HepG2 (cell line): Measurements from ENCODE around the gene CFAP97D1. TPM values are rescaled to one million over a fixed set of nuclear protein-coding genes. Genes with fewer than 3 reads are reported as not detected.

Source experiments
- HNRNPH1 ChIP-seq: fragments of 200-400 bp; formaldehyde crosslinking; optimal IDR thresholded peaks from 2 replicates; pipeline ENCODE3; 2017; ENCODE audit warnings: mild to moderate bottlenecking, low read depth, low read length
- JUND ChIP-seq: sonication (generic); formaldehyde crosslinking; IDR thresholded peaks from 2 replicates; pipeline ENCODE4 v1.8.0; 2022; ENCODE audit warnings: mild to moderate bottlenecking, missing genetic modification reagents
- KAT2B ChIP-seq: fragments of 150-350 bp; IDR thresholded peaks from 2 replicates; pipeline ENCODE4 v1.6.1; 2014; ENCODE audit warnings: low read depth, low read length, borderline replicate concordance
- MAFK ChIP-seq, 2 experiments: IDR thresholded peaks in 1 of 2; conservative IDR thresholded peaks in 1 of 2; 2 replicates each; pipeline ENCODE4 v1.6.1; 2011; ENCODE audit warnings: improper control_type of control experiment in 2 of 2, low read length in 2 of 2
- SKI ChIP-seq: fragments of 450-650 bp; IDR thresholded peaks from one replicate; pipeline ENCODE4 v1.6.1; 2018; ENCODE audit warnings: mild to moderate bottlenecking; ENCODE audit not compliant: partially characterized antibody
- SP1 ChIP-seq, 2 experiments: fragments of 450-650 bp in 1 of 2; sonication (generic) in 1 of 2; formaldehyde crosslinking in 1 of 2; IDR thresholded peaks; 2 replicates each; pipeline versions ENCODE4 v1.4.0 to v1.6.1; 2016 to 2020; ENCODE audit warnings: missing genetic modification reagents in 1 of 2
- SP140L ChIP-seq: sonication (generic); formaldehyde crosslinking; IDR thresholded peaks from 2 replicates; pipeline ENCODE4 v1.4.0; 2020; ENCODE audit warnings: missing genetic modification reagents, borderline replicate concordance
- TBP ChIP-seq: sonication (generic); formaldehyde crosslinking; IDR thresholded peaks from 2 replicates; pipeline ENCODE4 v1.5.0; 2020; ENCODE audit warnings: missing genetic modification reagents
- TBX3 ChIP-seq: fragments of 450-650 bp; IDR thresholded peaks from 2 replicates; pipeline ENCODE4 v1.6.1; 2017; ENCODE audit warnings: antibody characterized with exemption, mild to moderate bottlenecking, inconsistent platforms, borderline replicate concordance
- ZKSCAN1 ChIP-seq: fragments of 150-350 bp; IDR thresholded peaks from 2 replicates; pipeline ENCODE4 v1.6.1; 2014; ENCODE audit warnings: low read length
- ZMYM3 ChIP-seq: sonication (generic); formaldehyde crosslinking; IDR thresholded peaks from 2 replicates; pipeline ENCODE4 v1.5.1; 2020; ENCODE audit warnings: mild to moderate bottlenecking, missing genetic modification reagents
- ZNF251 ChIP-seq: sonication (generic); formaldehyde crosslinking; IDR thresholded peaks from 2 replicates; pipeline ENCODE4 v1.9.0; 2021; ENCODE audit warnings: mild to moderate bottlenecking, missing genetic modification reagents
- ZNF282 ChIP-seq: fragments of 450-650 bp; IDR thresholded peaks from 2 replicates; pipeline ENCODE4 v1.6.1; 2018; ENCODE audit not compliant: partially characterized antibody
- ZNF292 ChIP-seq: sonication (generic); formaldehyde crosslinking; IDR thresholded peaks from 2 replicates; pipeline ENCODE4 v1.8.1; 2022; ENCODE audit warnings: mild to moderate bottlenecking, low read depth, missing genetic modification reagents, borderline replicate concordance
- ZNF607 ChIP-seq: sonication (generic); formaldehyde crosslinking; IDR thresholded peaks from 2 replicates; pipeline ENCODE4 v1.5.1; 2020; ENCODE audit warnings: missing genetic modification reagents, mild to moderate bottlenecking, borderline replicate concordance
- ZNF609 ChIP-seq: sonication (generic); formaldehyde crosslinking; IDR thresholded peaks from 2 replicates; pipeline ENCODE4 v1.4.0; 2020; ENCODE audit warnings: mild to moderate bottlenecking, missing genetic modification reagents, borderline replicate concordance
- ZNF652 ChIP-seq: IDR thresholded peaks from 2 replicates; pipeline ENCODE4 v1.6.1; 2016; ENCODE audit warnings: low read depth, borderline replicate concordance
- ZNF670 ChIP-seq: sonication (generic); formaldehyde crosslinking; IDR thresholded peaks from 2 replicates; pipeline ENCODE4 v1.8.0; 2022; ENCODE audit warnings: mild to moderate bottlenecking, missing genetic modification reagents, borderline replicate concordance
- ZNF770 ChIP-seq: sonication (generic); formaldehyde crosslinking; IDR thresholded peaks from 2 replicates; pipeline ENCODE4 v1.5.0; 2020; ENCODE audit warnings: mild to moderate bottlenecking, missing genetic modification reagents
- polyA plus RNA-seq, 8 experiments: library from polyadenylated mRNA; depleted of rRNA in 3 of 8; stranded (reverse) in 7 of 8; unstranded in 1 of 8; fragments of >200 nt; fragmentation: Illumina TruSeq in 4 of 8; extraction: Trizol in 4 of 8; gene quantifications; 2 replicates each; pipeline versions ENCODE4 v1.2.1 to v1.2.3, GENCODE V29; 2011 to 2016; ENCODE audit warnings: low read depth in 4 of 8, missing spikeins in 1 of 8, mixed read lengths in 1 of 8; ENCODE audit not compliant: insufficient read depth in 1 of 8
- total RNA-seq, 5 experiments: library from RNA; depleted of rRNA; stranded (reverse); fragments of >200 nt; fragmentation: Illumina TruSeq; extraction: Trizol; gene quantifications; 2 replicates each; pipeline ENCODE4 v1.2.3, GENCODE V29; 2016; ENCODE audit warnings: low read depth in 1 of 5
- TF ChIP-seq, protein P1 (sequence below): IDR thresholded peaks from 2 replicates; pipeline ENCODE4 v1.6.1; 2016; ENCODE audit warnings: low read depth

CFAP97D1 gene
- total and polyA plus RNA-seq, 2 of the 13 experiments (the other 11 are each of a cell fraction or from before 2014, with no cell fraction given) = 0.02 TPM; not detected in 1

DNA sequence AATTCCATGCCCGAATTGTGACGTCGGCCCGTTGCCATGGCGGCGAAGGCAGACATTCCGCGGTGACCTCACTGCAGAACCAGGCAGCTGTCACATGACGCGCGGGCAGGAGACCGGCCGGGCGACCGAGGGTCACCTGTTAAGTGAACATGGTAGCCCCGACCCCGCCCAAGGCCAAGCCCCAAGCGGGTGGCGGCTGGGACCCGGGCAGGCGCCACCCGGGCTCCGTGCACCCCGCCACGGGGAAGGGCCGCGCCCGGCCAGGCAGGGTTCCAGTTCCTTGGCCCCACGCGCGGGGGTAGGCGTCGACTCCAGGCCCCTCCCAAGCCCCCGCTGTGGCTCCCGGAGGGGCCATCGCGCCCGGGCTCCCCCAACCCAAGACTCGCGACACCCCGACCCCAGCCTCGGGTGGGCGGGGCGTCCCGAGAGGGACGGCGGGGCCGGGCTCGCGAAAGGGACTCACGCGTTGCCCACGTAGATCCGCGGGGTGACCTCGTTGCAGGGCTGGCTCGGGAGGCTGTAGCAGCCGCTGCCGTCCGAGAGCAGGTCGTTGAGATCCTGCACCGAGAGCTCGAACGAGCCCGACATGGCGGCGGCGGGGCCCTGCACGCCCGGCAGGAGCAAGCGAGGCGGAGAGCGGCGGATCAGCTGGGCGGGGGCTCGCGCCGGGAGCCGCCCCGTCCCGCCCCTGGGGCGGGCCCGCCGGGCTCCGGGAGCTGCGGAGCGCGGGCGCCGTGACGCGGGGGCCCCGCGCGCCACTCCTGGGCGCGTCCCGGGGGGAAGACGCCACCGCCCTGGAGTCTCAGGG lies 1.7 kb upstream of the CFAP97D1 start, which contains the start of gene DUSP3 (continued):
- TF ChIP-seq, protein P1, sequence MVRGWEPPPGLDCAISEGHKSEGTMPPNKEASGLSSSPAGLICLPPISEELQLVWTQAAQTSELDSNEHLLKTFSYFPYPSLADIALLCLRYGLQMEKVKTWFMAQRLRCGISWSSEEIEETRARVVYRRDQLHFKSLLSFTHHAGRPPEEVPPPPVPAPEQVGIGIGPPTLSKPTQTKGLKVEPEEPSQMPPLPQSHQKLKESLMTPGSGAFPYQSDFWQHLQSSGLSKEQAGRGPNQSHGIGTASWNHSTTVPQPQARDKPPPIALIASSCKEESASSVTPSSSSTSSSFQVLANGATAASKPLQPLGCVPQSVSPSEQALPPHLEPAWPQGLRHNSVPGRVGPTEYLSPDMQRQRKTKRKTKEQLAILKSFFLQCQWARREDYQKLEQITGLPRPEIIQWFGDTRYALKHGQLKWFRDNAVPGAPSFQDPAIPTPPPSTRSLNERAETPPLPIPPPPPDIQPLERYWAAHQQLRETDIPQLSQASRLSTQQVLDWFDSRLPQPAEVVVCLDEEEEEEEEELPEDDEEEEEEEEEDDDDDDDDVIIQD (CRISPR knock-in tag) = no peak; the same call in 1 of the 2 replicates
- TF ChIP-seq TBX3 = peak; percentile 44; the same call in 1 of the 2 replicates
- TF ChIP-seq ZNF609 = no peak
- no peak for TF ChIP-seq KAT2B
- no peak for TF ChIP-seq ZNF652
- peak; percentile 51 for TF ChIP-seq SKI
- no peak for TF ChIP-seq MAFK (conservative IDR thresholded peaks at IDR 0.05 in 1 of 2, IDR thresholded peaks at IDR 0.05 in 1 of 2; ENCODE audit: low read length in 2 of 2)
- TF ChIP-seq ZNF670 (CRISPR knock-in tag) = 0 out of 2 replicates have a peak, but pooled peaks have one; percentile 34
- no peak; the same call in 1 of the 2 replicates for TF ChIP-seq ZNF770
- TF ChIP-seq HNRNPH1 = no peak
- TF ChIP-seq ZNF282 = no peak
- TF ChIP-seq ZKSCAN1 = no peak
- 0 out of 2 replicates have a peak, but pooled peaks have one; percentile 39 for TF ChIP-seq ZNF292 (CRISPR knock-in tag)
- peak; percentile 86 for TF ChIP-seq JUND (CRISPR knock-in tag)
- peak; percentile 95 for TF ChIP-seq ZNF607 (CRISPR knock-in tag)
- no peak for TF ChIP-seq ZNF251 (CRISPR knock-in tag)
- peak; percentile 49; the same call in 1 of the 2 replicates for TF ChIP-seq SP140L (CRISPR knock-in tag)
- TF ChIP-seq TBP (CRISPR knock-in tag) = 0 out of 2 replicates have a peak, but pooled peaks have one; percentile 22
- no peak for TF ChIP-seq ZMYM3 (CRISPR knock-in tag)
- no peak for TF ChIP-seq SP1 (IDR thresholded peaks at IDR 0.05)
- peak; percentile 75; the same call in 1 of the 2 replicates for TF ChIP-seq SP1 (CRISPR knock-in tag; IDR thresholded peaks at IDR 0.05)
